Measurements from ENCODE around the gene LAMC2. TPM values are rescaled to one million over a fixed set of nuclear protein-coding genes. Genes with fewer than 3 reads are reported as not detected.

LAMC2 gene
- total and polyA plus RNA-seq, 7 experiments from 2014 or later, result 0.51 TPM; not detected in 6

DNA sequence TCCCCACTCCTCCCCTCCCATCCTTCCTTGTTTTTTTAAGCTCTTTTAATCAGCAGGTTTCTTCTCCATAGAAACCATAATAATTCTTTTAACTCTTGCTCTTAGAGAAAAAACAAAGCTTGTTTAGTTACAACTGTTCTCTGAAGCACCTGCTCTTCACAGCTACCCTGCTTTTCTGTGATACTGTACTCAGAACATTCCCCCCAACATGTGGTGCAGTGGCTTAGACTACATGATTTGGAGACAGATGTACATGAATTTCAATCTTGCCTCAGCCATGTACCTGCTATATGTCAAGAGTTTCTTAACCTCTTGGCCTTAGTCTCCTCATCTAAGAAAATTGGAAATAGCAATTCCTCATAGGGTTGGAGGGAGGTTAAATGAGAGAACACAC is 33.5 kb downstream of the LAMC2 start:
- no peak overlapping the region for H3K4me3 ChIP-seq (ENCODE audit: low read length)
- H3K4me1 ChIP-seq (ENCODE audit: control insufficient read depth in 2 of 2, insufficient read depth in 2 of 2, low read length in 2 of 2), result peaks cover 0 to 21% of the 10 kb centered on the region in 2 donors
- CTCF ChIA-PET, result no interaction called here
- H3K9me3 Mint-ChIP-seq, result peaks cover 0 to 1% (median 0%) of the 10 kb centered on the region in 11 donors
- H3K36me3 Mint-ChIP-seq, result no peaks in the 10 kb centered on the region
- peaks cover 13 to 44% (median 36%) of the 10 kb centered on the region in 7 donors for H3K4me1 Mint-ChIP-seq
- H3K9me3 ChIP-seq (ENCODE audit: control insufficient read depth in 2 of 3, low read length in 3 of 3), result no peaks in the 10 kb centered on the region
- peaks cover 0 to 2% (median 0%) of the 10 kb centered on the region in 5 donors for H3K27me3 Mint-ChIP-seq
- intact Hi-C loops (cut with micrococcal nuclease), result loop anchor here in 1 of 2 donors (2.0 kb wide), 1 partner anchor 25 kb away; no protein-coding TSS in a partner anchor
- no peaks in the 10 kb centered on the region for H3K27me3 ChIP-seq (ENCODE audit: control insufficient read depth in 2 of 2, insufficient read depth in 2 of 2, low read length in 2 of 2)
- H3K36me3 ChIP-seq (ENCODE audit: control insufficient read depth in 2 of 3, insufficient read depth in 3 of 3, low read length in 3 of 3), result no peaks in the 10 kb centered on the region
- peak overlapping the region in 9 of 10 donors; percentile 28 to 64 (median 53) for H3K4me3 Mint-ChIP-seq
- no peak for ATAC-seq
- H3K27ac ChIP-seq (ENCODE audit: low read depth, low read length), result no peak overlapping the region
- POLR2A ChIA-PET, result interaction anchor here (0.5 to 0.6 kb wide), 2 partner anchors 50 to 320 kb away, joined by 3 to 5 read pairs; no protein-coding TSS in a partner anchor
- H3K27ac Mint-ChIP-seq, result peak overlapping the region in 8 of 9 donors; percentile 15 to 86 (median 41)
- DNase-seq, result peak in 2 of 9 donors; percentile 13 to 20

DNA sequence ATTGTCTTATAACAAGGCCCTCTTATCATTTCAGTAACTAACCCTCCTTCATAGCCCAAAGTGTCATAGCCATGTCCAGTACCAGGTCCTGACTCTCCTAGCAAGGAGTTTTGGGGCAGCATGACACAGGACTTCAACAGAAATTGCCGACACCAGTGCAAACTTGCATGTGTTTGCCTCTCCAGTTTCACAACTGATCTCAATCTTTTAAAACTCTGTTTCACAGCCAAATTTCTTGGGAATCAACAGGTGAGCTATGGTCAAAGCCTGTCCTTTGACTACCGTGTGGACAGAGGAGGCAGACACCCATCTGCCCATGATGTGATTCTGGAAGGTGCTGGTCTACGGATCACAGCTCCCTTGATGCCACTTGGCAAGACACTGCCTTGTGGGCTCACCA is 36.8 kb downstream of the LAMC2 start:
- Histone ChIP-seq H3K27ac (ENCODE audit: low read depth, low read length) (no peak overlapping the region), H3K36me3 (ENCODE audit: control insufficient read depth in 2 of 3, insufficient read depth in 3 of 3, low read length in 3 of 3) (no peaks in the 10 kb centered on the region), H3K27me3 (ENCODE audit: control insufficient read depth in 2 of 2, insufficient read depth in 2 of 2, low read length in 2 of 2) (no peaks in the 10 kb centered on the region), H3K9me3 (ENCODE audit: control insufficient read depth in 2 of 3, low read length in 3 of 3) (no peaks in the 10 kb centered on the region), H3K4me3 (ENCODE audit: low read length) (no peak overlapping the region), H3K4me1 (ENCODE audit: control insufficient read depth in 2 of 2, insufficient read depth in 2 of 2, low read length in 2 of 2) (peaks cover 0 to 21% of the 10 kb centered on the region in 2 donors)
- intact Hi-C loops (cut with micrococcal nuclease), result no loop called here
- H3K4me3 Mint-ChIP-seq, result no peak overlapping the region
- POLR2A ChIA-PET, result no interaction called here
- peaks cover 0 to 6% (median 2%) of the 10 kb centered on the region in 5 donors for H3K27me3 Mint-ChIP-seq
- H3K36me3 Mint-ChIP-seq, result no peaks in the 10 kb centered on the region
- ATAC-seq (no peak), DNase-seq (no peak)
- CTCF ChIA-PET, result no interaction called here
- peaks cover 14 to 30% (median 24%) of the 10 kb centered on the region in 7 donors for H3K4me1 Mint-ChIP-seq
- no peak overlapping the region for H3K27ac Mint-ChIP-seq
- peaks cover 0 to 1% (median 0%) of the 10 kb centered on the region in 11 donors for H3K9me3 Mint-ChIP-seq

DNA sequence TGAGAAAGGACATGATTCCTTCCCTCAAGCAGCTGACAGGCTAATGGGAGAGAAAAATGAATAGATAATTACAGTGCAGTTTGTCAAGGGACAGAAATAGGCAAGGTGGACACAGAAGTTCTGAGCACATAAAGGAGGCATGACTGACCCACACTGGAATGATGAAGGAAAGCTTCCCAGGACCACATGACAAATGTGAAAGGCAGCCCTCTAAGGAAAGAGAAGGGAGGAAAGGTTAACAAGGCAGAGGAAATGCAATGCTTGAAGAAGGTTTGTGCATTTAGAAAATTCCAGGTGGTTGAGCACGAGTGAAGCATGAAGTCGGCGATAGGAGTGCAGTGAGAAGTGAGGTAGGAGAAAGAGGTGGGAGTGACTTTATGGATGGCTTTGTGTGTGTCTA is 37.4 kb downstream of the LAMC2 start:
- Histone ChIP-seq H3K9me3 (ENCODE audit: control insufficient read depth in 2 of 3, low read length in 3 of 3) (no peaks in the 10 kb centered on the region), H3K27me3 (ENCODE audit: control insufficient read depth in 2 of 2, insufficient read depth in 2 of 2, low read length in 2 of 2) (no peaks in the 10 kb centered on the region), H3K36me3 (ENCODE audit: control insufficient read depth in 2 of 3, insufficient read depth in 3 of 3, low read length in 3 of 3) (no peaks in the 10 kb centered on the region), H3K27ac (ENCODE audit: low read depth, low read length) (no peak overlapping the region), H3K4me1 (ENCODE audit: control insufficient read depth in 2 of 2, insufficient read depth in 2 of 2, low read length in 2 of 2) (peaks cover 0 to 15% of the 10 kb centered on the region in 2 donors), H3K4me3 (ENCODE audit: low read length) (no peak overlapping the region)
- Mint-ChIP-seq H3K27me3 (peaks cover 0 to 6% (median 2%) of the 10 kb centered on the region in 5 donors), H3K9me3 (peaks cover 0 to 1% (median 0%) of the 10 kb centered on the region in 11 donors), H3K4me1 (peaks cover 12 to 25% (median 21%) of the 10 kb centered on the region in 7 donors), H3K4me3 (no peak overlapping the region), H3K36me3 (no peaks in the 10 kb centered on the region), H3K27ac (no peak overlapping the region)
- CTCF ChIA-PET, result no interaction called here
- intact Hi-C loops (cut with micrococcal nuclease), result no loop called here
- DNase-seq (no peak), ATAC-seq (no peak)
- POLR2A ChIA-PET, result no interaction called here

DNA sequence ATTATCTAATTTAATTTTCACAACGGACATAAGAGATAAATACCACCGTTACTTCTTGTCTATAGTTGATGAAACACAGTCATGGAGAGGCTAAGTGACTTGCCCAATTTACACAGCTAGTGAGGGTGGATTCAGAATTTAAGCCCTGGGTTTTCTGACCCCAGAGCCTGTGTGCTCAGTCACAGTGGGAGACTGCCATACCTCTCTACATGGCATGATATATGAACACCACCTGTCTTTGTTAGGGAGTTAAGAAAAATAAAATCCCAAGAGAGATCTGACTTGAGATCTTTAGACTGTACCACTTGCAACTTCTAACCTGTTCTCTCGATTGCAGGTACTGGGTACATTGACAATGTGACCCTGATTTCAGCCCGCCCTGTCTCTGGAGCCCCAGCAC is 40.3 kb downstream of the LAMC2 start:
- H3K27me3 ChIP-seq (ENCODE audit: control insufficient read depth in 2 of 2, insufficient read depth in 2 of 2, low read length in 2 of 2), result no peaks in the 10 kb centered on the region
- H3K9me3 Mint-ChIP-seq, result no peaks in the 10 kb centered on the region
- no peak overlapping the region for H3K27ac ChIP-seq (ENCODE audit: low read depth, low read length)
- no peak overlapping the region for H3K4me3 Mint-ChIP-seq
- no peaks in the 10 kb centered on the region for H3K36me3 Mint-ChIP-seq
- ChIA-PET POLR2A (no interaction called here), CTCF (no interaction called here)
- peaks cover 0 to 6% (median 2%) of the 10 kb centered on the region in 5 donors for H3K27me3 Mint-ChIP-seq
- no peak for ATAC-seq
- H3K9me3 ChIP-seq (ENCODE audit: control insufficient read depth in 2 of 3, low read length in 3 of 3), result no peaks in the 10 kb centered on the region
- no peaks in the 10 kb centered on the region for H3K36me3 ChIP-seq (ENCODE audit: control insufficient read depth in 2 of 3, insufficient read depth in 3 of 3, low read length in 3 of 3)
- DNase-seq, result no peak
- no peak overlapping the region for H3K4me3 ChIP-seq (ENCODE audit: low read length)
- H3K4me1 ChIP-seq (ENCODE audit: control insufficient read depth in 2 of 2, insufficient read depth in 2 of 2, low read length in 2 of 2), result no peaks in the 10 kb centered on the region
- intact Hi-C loops (cut with micrococcal nuclease), result loop anchor here (5.0 kb wide), 2 partner anchors 54 to 264 kb away; no protein-coding TSS in a partner anchor
- H3K4me1 Mint-ChIP-seq, result peaks cover 0 to 5% (median 0%) of the 10 kb centered on the region in 7 donors
- H3K27ac Mint-ChIP-seq, result no peak overlapping the region

DNA sequence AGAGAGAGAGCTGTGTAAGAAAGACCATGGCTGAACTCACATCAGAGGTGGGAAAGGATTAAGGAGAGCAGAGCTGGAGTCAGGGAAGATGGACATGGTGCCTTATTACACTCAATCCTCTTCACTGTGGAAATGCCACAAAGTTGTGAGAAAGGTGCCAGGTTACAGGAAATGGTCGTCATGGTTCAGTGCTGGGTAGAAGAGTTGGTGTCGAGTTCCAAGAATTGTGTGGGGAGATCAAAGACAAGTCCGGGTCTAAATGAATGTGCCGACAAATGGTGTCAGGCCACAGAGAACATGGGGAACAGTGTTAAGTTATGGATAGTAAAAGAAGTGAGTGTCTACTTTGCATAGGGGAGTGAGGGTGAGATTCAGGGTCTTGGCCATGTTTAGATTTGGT is 40.9 kb downstream of the LAMC2 start:
- no peaks in the 10 kb centered on the region for H3K9me3 Mint-ChIP-seq
- H3K36me3 Mint-ChIP-seq, result no peaks in the 10 kb centered on the region
- no peak for ATAC-seq
- intact Hi-C loops (cut with micrococcal nuclease), result loop anchor here (5.0 kb wide), 2 partner anchors 55 to 265 kb away; no protein-coding TSS in a partner anchor
- no peak overlapping the region for H3K27ac Mint-ChIP-seq
- no peak overlapping the region for H3K27ac ChIP-seq (ENCODE audit: low read depth, low read length)
- no peaks in the 10 kb centered on the region for H3K27me3 ChIP-seq (ENCODE audit: control insufficient read depth in 2 of 2, insufficient read depth in 2 of 2, low read length in 2 of 2)
- H3K9me3 ChIP-seq (ENCODE audit: control insufficient read depth in 2 of 3, low read length in 3 of 3), result no peaks in the 10 kb centered on the region
- ChIA-PET CTCF (interaction anchor here (1.0 kb wide), 1 partner anchor 55 kb away, joined by 3 read pairs; no protein-coding TSS in a partner anchor), POLR2A (no interaction called here)
- peaks cover 0 to 6% (median 2%) of the 10 kb centered on the region in 5 donors for H3K27me3 Mint-ChIP-seq
- no peak overlapping the region for H3K4me3 ChIP-seq (ENCODE audit: low read length)
- no peak for DNase-seq
- H3K36me3 ChIP-seq (ENCODE audit: control insufficient read depth in 2 of 3, insufficient read depth in 3 of 3, low read length in 3 of 3), result no peaks in the 10 kb centered on the region
- H3K4me3 Mint-ChIP-seq, result no peak overlapping the region
- peaks cover 0 to 5% (median 0%) of the 10 kb centered on the region in 7 donors for H3K4me1 Mint-ChIP-seq
- H3K4me1 ChIP-seq (ENCODE audit: control insufficient read depth in 2 of 2, insufficient read depth in 2 of 2, low read length in 2 of 2), result no peaks in the 10 kb centered on the region

DNA sequence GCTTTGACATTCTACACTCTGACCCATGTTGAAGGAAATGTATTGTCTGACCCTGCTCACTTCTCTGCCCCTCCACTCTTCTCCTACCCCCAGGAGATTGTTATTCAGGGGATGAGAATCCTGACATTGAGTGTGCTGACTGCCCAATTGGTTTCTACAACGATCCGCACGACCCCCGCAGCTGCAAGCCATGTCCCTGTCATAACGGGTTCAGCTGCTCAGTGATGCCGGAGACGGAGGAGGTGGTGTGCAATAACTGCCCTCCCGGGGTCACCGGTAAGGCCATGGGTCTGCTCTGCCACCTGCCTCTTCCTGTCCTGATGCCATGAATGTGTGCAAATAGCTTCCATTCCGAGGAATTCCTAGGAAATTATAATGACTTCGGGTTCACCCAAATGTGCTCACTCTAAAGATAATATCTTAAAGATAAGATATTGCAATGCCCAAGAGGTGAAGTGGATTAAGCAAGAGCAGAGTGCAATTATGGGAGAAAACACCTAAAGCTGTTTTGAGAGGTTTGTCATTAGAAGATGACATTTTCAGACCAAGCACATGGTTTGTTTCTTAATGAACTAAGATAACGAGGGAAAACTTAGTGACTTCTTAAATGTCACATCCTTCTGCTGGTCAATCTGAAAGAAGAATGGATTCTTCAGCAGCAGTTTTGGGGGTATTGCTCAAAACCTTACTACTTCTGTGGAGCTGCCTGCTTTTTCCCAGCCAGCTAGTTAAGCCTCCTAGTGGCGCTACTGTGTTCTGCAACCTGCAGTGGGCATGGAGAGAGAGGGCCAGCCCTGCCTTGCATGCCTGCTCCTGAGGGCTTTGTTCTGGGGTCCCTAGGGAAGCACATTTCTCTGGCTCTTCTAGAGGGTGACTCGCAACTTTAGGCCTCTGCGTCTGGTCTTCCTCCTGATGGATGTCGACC is 41.6 kb downstream of the LAMC2 start:
- H3K4me1 Mint-ChIP-seq, result peaks cover 0 to 5% (median 0%) of the 10 kb centered on the region in 7 donors
- H3K4me3 ChIP-seq (ENCODE audit: low read length), result no peak overlapping the region
- ChIA-PET CTCF (interaction anchor here (0.8 to 1.0 kb wide), 3 partner anchors 18 to 69 kb away, joined by 3 read pairs; no protein-coding TSS in a partner anchor), POLR2A (no interaction called here)
- no peaks in the 10 kb centered on the region for H3K9me3 ChIP-seq (ENCODE audit: control insufficient read depth in 2 of 3, low read length in 3 of 3)
- no peaks in the 10 kb centered on the region for H3K36me3 ChIP-seq (ENCODE audit: control insufficient read depth in 2 of 3, insufficient read depth in 3 of 3, low read length in 3 of 3)
- intact Hi-C loops (cut with micrococcal nuclease), result loop anchor here (1.0 to 5.0 kb wide), 3 partner anchors 55 to 265 kb away; no protein-coding TSS in a partner anchor
- DNase-seq (peak in 5 of 9 donors; percentile 30 to 56 (median 34)), ATAC-seq (peak; percentile 52)
- H3K4me1 ChIP-seq (ENCODE audit: control insufficient read depth in 2 of 2, insufficient read depth in 2 of 2, low read length in 2 of 2), result no peaks in the 10 kb centered on the region
- no peak overlapping the region for H3K4me3 Mint-ChIP-seq
- peaks cover 0 to 6% (median 0%) of the 10 kb centered on the region in 5 donors for H3K27me3 Mint-ChIP-seq
- no peaks in the 10 kb centered on the region for H3K9me3 Mint-ChIP-seq
- H3K27me3 ChIP-seq (ENCODE audit: control insufficient read depth in 2 of 2, insufficient read depth in 2 of 2, low read length in 2 of 2), result no peaks in the 10 kb centered on the region
- no peak overlapping the region for H3K27ac Mint-ChIP-seq
- H3K36me3 Mint-ChIP-seq, result no peaks in the 10 kb centered on the region
- no peak overlapping the region for H3K27ac ChIP-seq (ENCODE audit: low read depth, low read length)

Measured in naive thymus-derived CD4-positive, alpha-beta T cell (primary cell).